Ishikawa (cell line): Measurements from ENCODE around the gene CAMK2D.

ENCODE experiments used
- CEBPB ChIP-seq: IDR thresholded peaks from 2 replicates; pipeline ENCODE4 v1.6.1; 2012
- NFIC ChIP-seq: IDR thresholded peaks from 2 replicates; pipeline ENCODE4 v1.6.1; 2012
- RAD21 ChIP-seq: IDR thresholded peaks from 2 replicates; pipeline ENCODE4 v1.6.1; 2012; ENCODE audit warnings: low read depth
- REST ChIP-seq: IDR thresholded peaks from 2 replicates; pipeline ENCODE4 v1.6.1; 2012; ENCODE audit warnings: low read depth, mild to moderate bottlenecking
- USF1 ChIP-seq: IDR thresholded peaks from 2 replicates; pipeline ENCODE4 v1.6.1; 2012
- YY1 ChIP-seq: IDR thresholded peaks from 2 replicates; pipeline ENCODE4 v1.6.1; 2012; ENCODE audit warnings: low read depth

GRCh38 chr4:113474017-113474416 is 287.5 kb downstream of the CAMK2D start:
- TF ChIP-seq REST: no peak
- TF ChIP-seq RAD21: no peak
- no peak for TF ChIP-seq YY1
- no peak for TF ChIP-seq CEBPB
- TF ChIP-seq NFIC: no peak
- no peak for TF ChIP-seq USF1
